Natural killer cell (primary cell): ENCODE measurements around the gene ADGRB2. TPM values are rescaled to one million over a fixed set of nuclear protein-coding genes. Genes with fewer than 3 reads are reported as not detected.
A peak's percentile ranks its signal among the peaks of the same experiment; 100 is the strongest.

ENCODE experiments used
- ATAC-seq, 3 donors: fragments of 150-1000 bp in 2 of 3; fragments of 200-7000 bp in 1 of 3; cut with Tn5 transposase; 1 replicate in 1 of 3; 2 replicates in 2 of 3; pipeline ENCODE4 v1.10.0; 2021; ENCODE audit warnings: mild to moderate bottlenecking in 2 of 3, moderate library complexity in 2 of 3
- DNase-seq, 2 donors: peaks; one replicate each; pipeline versions ENCODE4 v3.0.0 to v3.0.0-alpha.2; 2013 to 2021; ENCODE audit warnings: mixed read lengths in 1 of 2
- H3K27ac ChIP-seq: one replicate; pipeline ENCODE4 v1.5.1; 2013; ENCODE audit warnings: mild to moderate bottlenecking, low read length
- H3K27me3 ChIP-seq: one replicate; pipeline ENCODE4 v1.6.1; 2013; ENCODE audit warnings: low read length; ENCODE audit not compliant: control insufficient read depth, insufficient read depth
- H3K36me3 ChIP-seq: one replicate; pipeline ENCODE4 v1.6.1; 2013; ENCODE audit warnings: low read length; ENCODE audit not compliant: control insufficient read depth, insufficient read depth
- H3K4me1 ChIP-seq: one replicate; pipeline ENCODE4 v1.6.1; 2013; ENCODE audit warnings: low read length; ENCODE audit not compliant: control insufficient read depth, insufficient read depth
- H3K4me3 ChIP-seq: one replicate; pipeline ENCODE4 v1.5.1; 2013; ENCODE audit warnings: low read length
- H3K9me3 ChIP-seq: one replicate; pipeline ENCODE4 v1.6.1; 2013; ENCODE audit warnings: low read length; ENCODE audit not compliant: control insufficient read depth, insufficient read depth
- H3K27ac Mint-ChIP-seq, 2 donors: one replicate each; pipeline ENCODE4 v1.8.0; 2022; ENCODE audit warnings: mild to moderate bottlenecking in 2 of 2, mixed read lengths in 2 of 2, moderate library complexity in 1 of 2
- H3K27me3 Mint-ChIP-seq, 2 donors: one replicate each; pipeline ENCODE4 v1.8.0; 2022; ENCODE audit warnings: low read depth in 2 of 2, mixed read lengths in 2 of 2
- H3K36me3 Mint-ChIP-seq: one replicate; pipeline ENCODE4 v1.8.0; 2022; ENCODE audit warnings: mixed read lengths
- H3K4me1 Mint-ChIP-seq, 2 donors: one replicate each; pipeline ENCODE4 v1.8.0; 2022; ENCODE audit warnings: mixed read lengths in 2 of 2
- H3K4me3 Mint-ChIP-seq: one replicate; pipeline ENCODE4 v1.8.0; 2022; ENCODE audit warnings: mild to moderate bottlenecking, moderate library complexity, mixed read lengths
- H3K9me3 Mint-ChIP-seq, 2 donors: one replicate each; pipeline ENCODE4 v1.8.0; 2022; ENCODE audit warnings: mixed read lengths in 2 of 2
- WGBS: methylation state at CpG from one replicate; pipeline ENCODE4 v1.1.7; 2013; ENCODE audit warnings: missing lambda C conversion rate; ENCODE audit not compliant: insufficient coverage; 5-methylcytosine and 5-hydroxymethylcytosine counted together
- intact Hi-C: fragments of 100-400 bp; cut with micrococcal nuclease; formaldehyde crosslinking; loops from one replicate; pipeline ENCODE4 v1.14.2; 2022
- total RNA-seq, 4 donors: library from RNA; stranded (reverse); fragments of 120-200 nt in 1 of 4; gene quantifications; one replicate each; pipeline versions ENCODE4 v1.2.3 to v1.2.4, GENCODE V29; 2013 to 2022
- TF ChIP-seq, protein P1 (sequence below): fragments of 200-600 bp; IDR thresholded peaks from one replicate; pipeline ENCODE4 v1.8.0; 2022; ENCODE audit warnings: antibody characterized with exemption

The ADGRB2 gene
- total RNA-seq, 3 donors from 2014 or later (not counting 1 experiment from before 2014, with no cell fraction given) = 7.6 to 19.9 (median 12.8) TPM

DNA sequence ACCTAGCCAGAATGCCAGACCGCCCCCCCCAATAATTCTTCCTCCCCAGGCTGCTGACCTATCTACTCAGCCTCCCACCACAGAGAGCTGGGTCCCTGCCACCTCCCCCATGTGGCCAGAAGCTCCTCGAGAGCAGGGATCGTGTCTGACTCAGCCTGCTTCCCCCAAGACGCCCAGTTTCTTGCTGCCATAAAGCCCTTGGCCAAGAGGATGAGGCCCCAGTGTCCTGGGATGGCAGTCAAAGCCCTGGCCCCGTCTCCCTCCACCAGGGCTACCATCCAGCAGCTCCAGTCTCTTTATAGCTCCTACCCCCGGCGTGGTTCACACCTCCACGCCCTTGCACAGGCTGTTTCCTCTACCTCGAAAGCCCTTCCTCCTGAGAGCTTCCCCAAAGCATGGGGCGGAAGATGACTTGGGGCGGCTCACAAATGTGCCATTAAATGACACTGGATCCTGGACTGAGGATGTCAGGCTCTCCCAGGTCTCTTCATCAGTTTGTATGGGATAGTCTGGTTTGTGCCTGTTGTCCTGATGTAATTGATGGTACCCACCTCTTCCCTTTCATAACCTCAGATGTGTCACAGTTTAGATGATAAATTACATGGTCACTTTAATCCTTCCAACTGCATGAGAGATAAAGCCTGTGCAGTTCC lies 13.2 kb downstream of the ADGRB2 start:
- Histone ChIP-seq H3K4me1 (peaks cover 70% of the 10 kb centered on the region), H3K4me3 (no peak overlapping the region), H3K36me3 (no peaks in the 10 kb centered on the region), H3K27ac (peak overlapping the region; percentile 64), H3K9me3 (no peaks in the 10 kb centered on the region), H3K27me3 (no peaks in the 10 kb centered on the region)
- Mint-ChIP-seq H3K27ac (peak overlapping the region; percentile 86 to 94), H3K27me3 (no peaks in the 10 kb centered on the region), H3K9me3 (no peaks in the 10 kb centered on the region), H3K4me1 (peaks cover 76 to 91% of the 10 kb centered on the region in 2 donors), H3K4me3 (peak overlapping the region; percentile 76), H3K36me3 (no peaks in the 10 kb centered on the region)
- WGBS = 9% methylated on average over 11 of the region's 11 CpGs
- TF ChIP-seq, protein P1, sequence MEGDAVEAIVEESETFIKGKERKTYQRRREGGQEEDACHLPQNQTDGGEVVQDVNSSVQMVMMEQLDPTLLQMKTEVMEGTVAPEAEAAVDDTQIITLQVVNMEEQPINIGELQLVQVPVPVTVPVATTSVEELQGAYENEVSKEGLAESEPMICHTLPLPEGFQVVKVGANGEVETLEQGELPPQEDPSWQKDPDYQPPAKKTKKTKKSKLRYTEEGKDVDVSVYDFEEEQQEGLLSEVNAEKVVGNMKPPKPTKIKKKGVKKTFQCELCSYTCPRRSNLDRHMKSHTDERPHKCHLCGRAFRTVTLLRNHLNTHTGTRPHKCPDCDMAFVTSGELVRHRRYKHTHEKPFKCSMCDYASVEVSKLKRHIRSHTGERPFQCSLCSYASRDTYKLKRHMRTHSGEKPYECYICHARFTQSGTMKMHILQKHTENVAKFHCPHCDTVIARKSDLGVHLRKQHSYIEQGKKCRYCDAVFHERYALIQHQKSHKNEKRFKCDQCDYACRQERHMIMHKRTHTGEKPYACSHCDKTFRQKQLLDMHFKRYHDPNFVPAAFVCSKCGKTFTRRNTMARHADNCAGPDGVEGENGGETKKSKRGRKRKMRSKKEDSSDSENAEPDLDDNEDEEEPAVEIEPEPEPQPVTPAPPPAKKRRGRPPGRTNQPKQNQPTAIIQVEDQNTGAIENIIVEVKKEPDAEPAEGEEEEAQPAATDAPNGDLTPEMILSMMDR = no peak
- intact Hi-C loops = loop anchor here (5.0 kb wide), 1 partner anchor 36 kb away; no protein-coding TSS in a partner anchor
- ATAC-seq (peak; percentile 79 to 89 (median 88)), DNase-seq (peak; percentile 57 to 68)

DNA sequence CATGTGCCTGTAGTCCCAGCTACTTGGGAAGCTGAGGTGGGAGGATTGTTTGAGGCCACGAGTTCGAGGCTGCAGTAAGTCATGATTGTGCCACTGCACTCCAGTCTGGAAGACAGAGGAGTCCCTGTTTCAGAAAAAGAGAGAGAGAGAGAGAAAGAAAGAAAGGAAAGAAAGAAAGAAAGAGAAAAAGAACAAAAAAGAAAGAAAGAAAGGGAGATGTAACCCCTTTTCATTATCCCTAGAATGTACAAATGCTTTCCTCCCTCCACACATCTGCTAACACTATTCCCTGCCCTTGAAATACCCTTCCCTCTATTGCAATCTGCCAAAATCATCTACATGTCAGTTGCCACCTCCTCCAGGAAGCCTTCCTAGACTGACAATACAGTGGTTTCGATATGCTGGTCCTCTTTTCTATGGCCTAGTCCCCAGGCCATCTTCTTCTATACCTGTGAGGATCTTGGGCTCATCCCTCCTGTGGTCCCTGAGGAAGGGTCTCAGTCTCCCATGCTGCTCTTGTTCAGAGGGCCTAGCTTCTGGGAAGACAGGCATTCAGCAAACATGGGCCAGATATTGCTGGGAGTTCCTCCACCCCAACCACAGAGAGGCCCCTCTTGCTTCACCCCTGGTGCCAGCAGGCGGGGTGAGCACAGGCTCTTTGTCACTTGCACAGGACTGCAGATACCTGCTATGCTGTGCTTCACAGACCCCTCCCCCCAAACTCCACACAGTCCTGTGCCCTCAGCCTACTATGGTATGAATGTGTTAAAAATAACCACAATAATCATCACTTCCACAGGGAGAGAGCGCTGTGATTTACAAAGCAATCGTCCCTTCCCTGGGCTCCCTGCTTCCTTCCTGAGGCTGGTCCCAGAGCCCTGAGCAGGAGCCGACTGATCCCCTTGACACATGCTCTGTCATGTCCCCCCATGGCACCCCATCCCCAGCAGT lies 14.1 kb downstream of the ADGRB2 start:
- Mint-ChIP-seq H3K4me1 (peaks cover 82 to 95% of the 10 kb centered on the region in 2 donors), H3K36me3 (no peaks in the 10 kb centered on the region), H3K9me3 (no peaks in the 10 kb centered on the region), H3K4me3 (peak overlapping the region; percentile 76), H3K27ac (peak overlapping the region; percentile 86 to 94), H3K27me3 (no peaks in the 10 kb centered on the region)
- Histone ChIP-seq H3K9me3 (no peaks in the 10 kb centered on the region), H3K36me3 (no peaks in the 10 kb centered on the region), H3K4me1 (peaks cover 80% of the 10 kb centered on the region), H3K4me3 (no peak overlapping the region), H3K27me3 (no peaks in the 10 kb centered on the region), H3K27ac (peak overlapping the region; percentile 64)
- intact Hi-C loops = loop anchor here (5.0 kb wide), 2 partner anchors 37 to 88 kb away; no protein-coding TSS in a partner anchor
- WGBS = 55% methylated on average over 7 of the region's 7 CpGs
- no peak for ATAC-seq
- no peak for DNase-seq
- TF ChIP-seq, protein P1 = no peak

DNA sequence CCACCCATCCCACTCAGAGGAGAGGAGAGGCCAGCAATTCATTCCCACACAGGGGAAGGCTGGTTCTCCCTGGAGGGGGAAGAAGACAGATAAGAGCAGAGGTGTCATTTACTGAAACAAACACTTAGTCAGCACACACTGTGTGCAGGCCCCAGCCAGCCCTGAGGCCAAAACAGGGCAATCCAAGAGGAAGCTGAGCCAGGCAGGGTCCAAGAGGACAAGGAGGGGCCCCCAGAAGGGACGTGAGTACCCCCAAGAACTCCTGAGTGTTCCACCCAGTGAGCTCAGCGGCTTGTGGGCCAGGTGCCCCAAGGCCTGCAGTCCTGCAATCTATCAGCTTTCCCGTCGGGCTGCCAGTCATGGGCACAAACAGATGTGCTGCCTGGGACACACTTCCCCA lies 15.8 kb downstream of the ADGRB2 start:
- TF ChIP-seq, protein P1 = no peak
- DNase-seq = no peak
- no peak for ATAC-seq
- no peaks in the 10 kb centered on the region for H3K36me3 ChIP-seq
- H3K4me3 ChIP-seq = no peak overlapping the region
- Mint-ChIP-seq H3K36me3 (no peaks in the 10 kb centered on the region), H3K27me3 (no peaks in the 10 kb centered on the region), H3K4me3 (peak overlapping the region; percentile 76), H3K9me3 (no peaks in the 10 kb centered on the region), H3K4me1 (peaks cover 78 to 86% of the 10 kb centered on the region in 2 donors), H3K27ac (peak overlapping the region; percentile 86 to 89)
- H3K27ac ChIP-seq = no peak overlapping the region
- H3K27me3 ChIP-seq = no peaks in the 10 kb centered on the region
- intact Hi-C loops = loop anchor here (5.0 kb wide), 1 partner anchor 86 kb away; no protein-coding TSS in a partner anchor
- 83% methylated on average over 4 of the region's 4 CpGs for WGBS
- peaks cover 85% of the 10 kb centered on the region for H3K4me1 ChIP-seq
- H3K9me3 ChIP-seq = no peaks in the 10 kb centered on the region
